K562 treated with DMSO at 1 percent for 12 hours (cell line): ENCODE results near the gene SAPCD2. TPM values are rescaled to one million over a fixed set of nuclear protein-coding genes. Genes with fewer than 3 reads are reported as not detected.

Source experiments
- total RNA-seq: library from RNA; unstranded; fragments of 300-600 nt; gene quantifications from 2 replicates; pipeline ENCODE4 v1.2.3, GENCODE V29; 2022; ENCODE audit not compliant: insufficient read depth

Gene SAPCD2, protein sequence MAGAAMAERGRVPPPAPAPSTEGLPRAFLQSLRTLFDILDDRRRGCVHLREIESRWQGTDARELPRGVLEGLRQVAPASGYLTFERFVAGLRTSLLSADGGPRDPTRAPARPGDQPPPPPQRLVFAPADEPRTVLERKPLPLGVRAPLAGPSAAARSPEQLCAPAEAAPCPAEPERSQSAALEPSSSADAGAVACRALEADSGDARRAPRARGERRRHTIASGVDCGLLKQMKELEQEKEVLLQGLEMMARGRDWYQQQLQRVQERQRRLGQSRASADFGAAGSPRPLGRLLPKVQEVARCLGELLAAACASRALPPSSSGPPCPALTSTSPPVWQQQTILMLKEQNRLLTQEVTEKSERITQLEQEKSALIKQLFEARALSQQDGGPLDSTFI
- total RNA-seq, result 17.4 and 28.8 TPM in 2 replicates

DNA sequence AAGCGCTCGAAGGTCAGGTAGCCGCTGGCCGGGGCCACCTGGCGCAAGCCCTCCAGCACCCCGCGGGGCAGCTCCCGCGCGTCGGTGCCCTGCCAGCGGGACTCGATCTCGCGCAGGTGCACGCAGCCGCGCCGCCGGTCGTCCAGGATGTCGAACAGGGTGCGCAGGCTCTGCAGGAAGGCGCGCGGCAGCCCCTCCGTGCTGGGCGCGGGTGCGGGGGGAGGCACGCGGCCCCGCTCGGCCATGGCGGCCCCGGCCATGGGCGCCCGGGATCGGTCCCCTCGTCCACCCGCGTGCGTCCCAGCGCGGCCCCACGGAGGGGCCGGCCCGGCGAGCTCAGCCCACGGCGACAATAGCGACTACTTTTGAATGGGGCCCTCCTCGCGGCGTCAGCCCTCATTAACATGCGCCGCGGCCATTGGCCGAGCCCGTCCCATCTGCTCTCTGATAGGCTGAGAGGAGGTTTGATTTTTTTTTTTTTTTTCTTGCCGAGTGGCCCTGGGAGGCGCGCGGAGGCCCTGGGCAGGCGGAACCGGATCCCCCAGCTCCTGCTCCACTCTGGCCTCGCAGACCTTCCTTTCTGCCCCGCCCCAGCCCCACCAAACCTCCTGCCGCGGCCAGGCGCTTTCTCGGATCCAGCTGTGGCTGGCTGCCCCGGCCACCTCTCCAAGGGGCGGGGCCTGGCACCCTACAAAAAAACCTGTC, at the start of gene SAPCD2:
TSS of gene SAPCD2 (minus strand) at position 357 of the 705 bp plus-strand sequence. CDS start at position 260, 97 bp downstream.

DNA sequence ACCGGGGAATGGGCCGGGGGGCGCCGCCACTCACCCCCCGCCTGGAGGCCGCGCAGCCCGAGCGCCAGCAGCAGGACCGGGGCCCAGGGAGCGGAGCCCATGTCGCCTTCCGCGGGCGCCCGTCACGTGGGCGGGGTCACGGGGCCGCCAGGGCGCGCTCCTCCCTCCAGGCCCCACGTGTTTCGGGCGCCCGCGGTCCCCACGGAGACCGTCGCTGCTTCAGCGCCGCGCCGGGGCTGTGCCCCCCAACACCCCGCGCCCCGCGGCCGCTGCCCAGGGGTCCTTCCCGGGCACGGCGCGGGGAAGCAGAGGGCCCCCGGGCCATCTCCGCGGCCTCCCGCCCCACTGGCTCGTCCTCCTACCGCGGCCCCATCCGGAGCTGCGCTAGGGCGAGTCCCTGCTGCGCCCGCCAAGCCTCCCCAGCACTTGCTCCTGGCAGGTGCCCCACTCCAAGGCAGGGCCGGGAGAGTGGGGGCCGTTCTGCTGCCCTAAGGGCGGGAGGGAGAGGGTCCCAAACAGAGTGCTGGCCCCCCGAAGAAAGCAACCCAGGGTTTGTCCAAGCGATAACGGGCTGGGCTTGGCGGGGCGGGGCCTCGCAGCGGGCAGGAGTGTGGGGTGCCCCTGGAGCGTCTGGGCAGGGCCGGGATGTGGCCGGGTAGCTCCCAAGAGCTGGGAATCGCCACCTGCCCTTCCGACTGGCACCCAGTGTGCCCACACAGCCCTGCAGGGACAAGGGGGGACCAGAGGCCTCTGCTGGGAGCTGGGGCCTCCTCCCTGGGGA, 44.4 kb upstream of the SAPCD2 start, which contains the start of gene DPP7:
TSS of gene DPP7 (minus strand) at position 121 of the 781 bp plus-strand sequence. CDS start at position 101, 20 bp downstream.

DNA sequence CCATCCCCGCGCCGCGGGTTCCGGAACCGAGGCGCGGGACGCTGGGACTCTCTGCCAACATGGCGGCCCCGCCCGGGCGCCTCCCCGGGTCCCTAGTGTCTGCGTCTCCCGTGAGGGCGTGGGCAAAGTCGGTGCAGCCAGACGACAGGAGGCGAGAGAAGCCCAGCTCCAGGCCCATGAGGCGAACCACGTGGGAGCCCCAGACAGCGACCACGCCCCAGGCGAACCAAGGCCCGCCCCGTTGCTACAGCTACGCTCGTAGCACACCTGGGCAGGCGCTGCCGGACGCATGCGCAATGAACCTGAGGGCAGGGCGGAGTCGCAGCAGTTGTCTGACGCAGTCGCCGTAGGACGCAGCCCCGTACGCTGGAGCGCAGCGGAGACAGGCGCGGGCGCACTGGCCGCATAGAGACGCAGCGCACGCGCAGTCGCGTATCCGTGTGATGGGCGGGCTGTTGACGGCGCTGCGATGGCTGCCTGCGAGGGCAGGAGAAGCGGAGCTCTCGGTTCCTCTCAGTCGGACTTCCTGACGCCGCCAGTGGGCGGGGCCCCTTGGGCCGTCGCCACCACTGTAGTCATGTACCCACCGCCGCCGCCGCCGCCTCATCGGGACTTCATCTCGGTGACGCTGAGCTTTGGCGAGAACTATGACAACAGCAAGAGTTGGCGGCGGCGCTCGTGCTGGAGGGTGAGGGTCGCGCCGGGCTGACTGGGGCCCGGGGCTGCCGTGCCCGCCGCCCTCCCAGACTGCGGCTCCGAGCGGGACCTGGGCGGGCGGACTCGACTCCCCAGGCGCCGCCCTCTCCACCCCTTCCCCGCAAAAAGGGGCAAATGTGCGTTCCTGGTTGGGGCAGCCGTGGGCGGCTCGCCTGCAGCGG, 16.4 kb upstream of the SAPCD2 start, which contains the start of gene MAN1B1:
TSS of gene MAN1B1 (plus strand) at position 455 of the 878 bp plus-strand sequence. CDS start at position 470, 15 bp downstream.

DNA sequence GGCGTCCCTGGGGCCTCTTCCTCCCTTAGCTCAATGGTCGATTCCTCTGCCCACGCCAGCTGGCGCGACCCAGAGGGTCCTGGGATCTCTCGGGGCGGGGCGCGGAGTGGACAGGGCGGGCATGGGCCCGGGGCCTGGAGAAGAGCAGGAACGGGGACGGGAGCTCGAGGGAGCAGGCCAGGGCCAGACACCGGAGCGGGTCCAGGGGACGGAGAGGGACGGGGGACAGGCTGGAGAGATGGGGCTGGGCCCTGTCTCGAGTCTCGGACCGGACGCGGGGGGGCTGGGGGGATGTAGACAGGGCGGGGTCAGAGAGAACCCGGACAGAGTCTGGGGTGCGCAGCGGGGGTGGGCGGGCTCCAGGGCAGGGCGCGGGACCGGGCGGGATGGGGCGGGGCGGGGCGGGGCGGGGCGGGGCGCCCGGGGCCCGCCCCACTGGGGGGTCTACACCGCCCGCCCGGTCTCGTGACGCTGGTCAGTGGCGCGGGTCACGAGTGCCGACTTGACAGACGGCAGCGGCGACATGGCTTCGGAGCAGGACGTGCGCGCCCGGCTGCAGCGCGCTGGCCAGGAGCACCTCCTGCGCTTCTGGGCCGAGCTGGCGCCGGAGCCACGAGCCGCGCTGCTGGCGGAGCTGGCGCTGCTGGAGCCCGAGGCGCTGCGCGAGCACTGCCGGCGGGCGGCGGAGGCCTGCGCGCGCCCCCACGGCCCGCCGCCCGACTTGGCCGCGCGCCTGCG, 6.8 kb upstream of the SAPCD2 start, which contains the start of gene UAP1L1:
TSS of gene UAP1L1 (plus strand) at position 508 of the 738 bp plus-strand sequence. CDS start at position 524, 16 bp downstream.

DNA sequence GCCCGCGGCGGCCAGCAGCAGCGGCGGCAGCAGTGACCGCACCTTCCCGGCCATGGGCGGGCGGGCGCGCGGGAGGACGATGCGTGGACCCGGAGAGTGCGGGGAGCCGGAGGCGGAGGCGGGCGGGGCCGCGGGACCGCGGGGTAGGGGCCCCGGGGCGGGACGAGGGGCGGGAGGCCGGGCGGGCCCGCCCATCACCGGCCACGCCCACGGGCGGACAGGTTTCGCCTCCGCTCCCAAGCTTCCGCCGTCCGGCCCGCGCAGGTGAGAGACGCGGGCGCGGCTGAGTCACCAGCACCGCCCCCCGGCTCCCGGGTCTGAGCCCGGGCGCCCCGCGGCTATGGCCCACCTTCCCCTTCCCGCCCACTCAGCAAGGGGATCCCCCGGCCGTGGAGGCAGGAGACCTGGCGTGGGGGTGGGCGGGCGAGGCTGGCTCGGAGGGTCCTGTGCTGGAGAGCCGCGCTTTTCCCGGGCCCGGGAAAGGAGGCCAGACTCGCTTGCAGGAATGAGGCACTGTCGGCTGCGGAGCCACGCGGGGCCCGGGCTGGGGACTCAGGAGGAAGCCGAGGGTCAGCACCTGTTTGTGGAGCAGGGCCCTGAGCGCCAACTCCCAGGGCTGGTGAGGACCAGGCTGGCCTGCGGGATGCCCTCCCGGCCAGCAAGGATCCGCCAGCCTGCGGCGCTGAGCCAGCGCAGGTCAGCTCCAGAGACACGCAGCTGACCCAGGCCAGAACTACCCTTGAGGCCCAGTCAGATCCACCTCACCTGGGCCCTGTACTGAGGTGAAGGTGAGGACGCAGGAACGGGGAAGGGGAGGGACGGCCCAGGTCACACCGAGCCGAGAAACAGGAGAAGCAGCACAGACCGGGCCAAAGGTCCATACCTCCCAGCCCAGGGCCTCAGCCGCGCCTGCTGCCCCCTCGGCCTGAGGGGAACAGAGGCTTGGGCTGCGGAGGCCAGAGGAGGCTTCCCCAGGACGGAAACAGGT, 16.1 kb downstream of the SAPCD2 start, which contains the start of gene ENTPD2:
TSS of gene ENTPD2 (minus strand) at position 118 of the 988 bp plus-strand sequence. CDS start at position 54, 64 bp downstream.

DNA sequence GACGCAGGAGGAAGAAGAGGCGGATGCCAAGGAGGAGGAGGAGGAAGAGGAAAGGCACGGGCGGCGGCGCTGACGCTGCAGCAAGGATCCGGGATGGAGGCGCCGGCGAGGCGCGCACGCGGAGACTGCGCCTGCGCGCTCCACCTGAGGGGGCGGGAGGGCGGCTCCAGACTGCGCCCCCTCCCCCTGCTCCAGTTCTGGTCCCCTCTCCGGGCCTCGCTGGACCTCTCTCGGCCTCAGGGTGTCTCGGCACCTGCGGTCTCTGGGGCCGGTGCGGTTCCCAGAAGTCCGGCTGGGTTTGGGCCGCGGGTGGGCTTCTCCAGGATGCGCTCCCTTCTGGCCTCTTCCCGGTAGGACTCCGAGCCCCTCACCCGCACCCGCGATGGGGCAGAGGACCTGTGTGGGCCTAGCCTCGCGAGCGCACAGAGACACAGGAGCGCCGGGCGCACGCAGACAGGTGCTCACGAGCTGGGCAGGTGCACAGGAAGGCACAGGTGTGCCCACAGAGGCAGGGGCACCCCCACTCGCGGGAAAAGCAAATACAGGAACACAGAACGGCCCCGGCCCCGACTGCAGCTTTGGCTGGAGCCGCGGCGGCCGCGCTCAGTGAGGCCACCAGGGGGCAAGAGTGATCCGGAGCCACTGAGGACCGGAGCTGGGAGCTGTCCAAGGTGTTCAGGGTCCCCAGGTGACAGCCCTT, 24.1 kb downstream of the SAPCD2 start, which contains the start of gene NPDC1:
TSS of gene NPDC1 (minus strand) at position 90 of the 700 bp plus-strand sequence. CDS start 188 bp downstream, outside the sequence.

DNA sequence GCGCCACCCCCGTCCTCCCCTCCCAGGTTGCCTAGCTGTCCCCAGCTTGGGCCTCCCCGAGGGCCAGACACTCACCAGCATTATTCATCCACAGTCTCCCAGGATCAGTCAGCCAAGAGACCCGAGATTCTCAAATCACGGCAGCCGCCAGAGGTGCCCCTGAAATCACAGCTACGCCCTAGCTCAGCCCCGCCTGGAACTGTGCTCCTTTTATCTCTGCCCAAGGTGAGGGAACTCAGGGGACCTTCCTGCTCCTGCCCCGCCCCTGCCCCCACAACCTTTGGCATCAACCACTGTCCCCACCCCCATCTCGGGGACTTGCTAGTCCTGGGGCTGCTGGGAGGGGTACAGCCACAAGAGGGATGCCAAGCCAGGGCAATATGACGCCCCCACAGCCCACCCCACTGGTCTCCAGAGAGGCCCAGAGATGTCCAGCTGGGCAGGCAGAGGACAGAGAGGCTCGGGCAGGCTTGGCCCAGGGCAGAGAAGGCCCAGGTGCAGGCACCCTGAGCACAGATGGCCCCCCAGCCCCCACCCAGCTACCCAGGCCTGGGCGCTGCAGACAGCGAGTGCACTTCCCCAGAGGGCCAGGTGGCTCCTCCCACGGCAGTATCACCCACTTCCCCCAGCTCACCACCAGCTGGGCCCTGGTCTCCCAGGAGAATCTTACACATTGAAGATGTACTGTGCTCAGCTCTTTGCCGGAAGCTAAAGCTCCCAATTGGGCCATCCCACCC, 38.3 kb downstream of the SAPCD2 start, which contains the start of gene FUT7:
TSS of gene FUT7 (minus strand) at position 185 of the 737 bp plus-strand sequence. CDS start at position 88, 97 bp downstream.

DNA sequence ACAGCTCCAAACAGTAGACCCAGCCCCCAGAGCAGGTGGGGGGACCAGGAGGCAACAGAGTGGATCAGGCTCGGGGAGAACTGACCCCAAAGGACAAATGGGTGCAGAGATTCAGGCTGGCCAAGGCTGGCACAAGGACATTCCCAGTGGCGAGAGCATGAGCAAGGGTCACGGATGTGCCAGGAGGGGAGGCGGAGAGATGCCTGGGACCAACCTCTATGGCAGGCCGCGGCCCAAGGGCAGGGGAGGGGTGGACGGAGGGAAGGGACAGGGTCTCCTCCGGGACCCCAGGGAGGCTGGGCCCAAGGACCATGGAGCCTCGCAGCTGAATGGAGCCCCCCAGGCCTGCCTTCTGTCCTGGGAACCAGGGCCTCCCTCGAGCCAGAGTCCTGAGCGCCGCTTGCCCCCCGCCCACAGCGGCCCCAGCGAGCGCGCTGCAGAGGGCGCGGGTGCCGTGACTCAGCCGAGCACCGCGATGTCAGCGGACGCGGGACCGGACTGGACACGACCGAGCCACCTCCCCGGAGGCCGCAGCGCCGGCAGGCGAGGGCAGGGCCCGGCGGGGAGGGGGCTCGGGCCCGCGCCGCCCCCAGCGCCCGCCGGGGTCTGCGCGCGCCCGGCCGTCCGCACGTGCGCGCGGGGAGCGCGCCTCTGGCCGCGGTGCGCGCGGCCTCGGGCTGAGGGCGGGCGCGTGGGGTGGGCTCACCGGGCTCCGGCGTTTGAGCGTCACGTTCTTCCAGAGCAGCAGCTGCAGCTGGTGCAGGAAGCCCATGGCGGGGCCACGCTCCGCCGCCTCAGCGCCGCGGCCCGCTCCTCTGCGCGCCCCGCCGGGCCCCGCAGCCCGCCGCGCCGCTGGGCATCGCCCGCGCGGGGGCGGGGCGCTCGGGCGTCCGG, 42.7 kb downstream of the SAPCD2 start, which contains the start of gene ABCA2:
TSS of gene ABCA2 (minus strand) at position 869 of the 894 bp plus-strand sequence. CDS start at position 772, 97 bp downstream.

Other genes with a start within 250 kb of the SAPCD2 start
- gene AJM1, start 228.1 kb downstream of the SAPCD2 start, total RNA-seq, result 6.5 and 14.3 TPM in 2 replicates
- gene PHPT1, start 221.1 kb downstream of the SAPCD2 start, total RNA-seq, result 119 and 244 TPM in 2 replicates
- 3.4 and 3.6 TPM in 2 replicates for gene MAMDC4, start 218.2 kb downstream of the SAPCD2 start, total RNA-seq
- gene EDF1, start 204.2 kb downstream of the SAPCD2 start, total RNA-seq, result 551 and 781 TPM in 2 replicates
- gene TRAF2, start 184.0 kb downstream of the SAPCD2 start, total RNA-seq, result 25.9 and 33.7 TPM in 2 replicates
- gene FBXW5, start 125.8 kb downstream of the SAPCD2 start, total RNA-seq, result 126 and 129 TPM in 2 replicates
- not detected in 2 replicates for gene C8G, start 125.3 kb downstream of the SAPCD2 start, total RNA-seq
- gene LCN12, start 118.3 kb downstream of the SAPCD2 start, total RNA-seq, result not detected in 2 replicates
- 12.3 and 16.0 TPM in 2 replicates for gene PTGDS, start 93.1 kb downstream of the SAPCD2 start, total RNA-seq
- gene LCNL1, start 87.6 kb downstream of the SAPCD2 start, total RNA-seq, result not detected in 2 replicates
- gene PAXX, start 78.1 kb downstream of the SAPCD2 start, total RNA-seq, result 91.4 and 99.8 TPM in 2 replicates
- gene CLIC3, start 74.0 kb downstream of the SAPCD2 start, total RNA-seq, result not detected in 2 replicates
- gene ABCA2, start 42.3 kb downstream of the SAPCD2 start, total RNA-seq, result 5.4 and 10.9 TPM in 2 replicates
- not detected in 2 replicates for gene FUT7, start 38.5 kb downstream of the SAPCD2 start, total RNA-seq
- 1.0 and 4.3 TPM in 2 replicates for gene NPDC1, start 24.4 kb downstream of the SAPCD2 start, total RNA-seq
- gene ENTPD2, start 16.5 kb downstream of the SAPCD2 start, total RNA-seq, result not detected in 2 replicates
- gene UAP1L1, start 7.0 kb upstream of the SAPCD2 start, total RNA-seq, result 5.9 and 8.8 TPM in 2 replicates
- 47.0 and 51.4 TPM in 2 replicates for gene MAN1B1, start 16.4 kb upstream of the SAPCD2 start, total RNA-seq
- 194 and 200 TPM in 2 replicates for gene DPP7, start 44.2 kb upstream of the SAPCD2 start, total RNA-seq
- 0.85 TPM in 1 of 2 replicates, not detected in the other for gene GRIN1, start 68.6 kb upstream of the SAPCD2 start, total RNA-seq
- gene LRRC26, start 99.5 kb upstream of the SAPCD2 start, total RNA-seq, result not detected in 2 replicates
- gene TMEM210, start 101.5 kb upstream of the SAPCD2 start, total RNA-seq, result not detected in 2 replicates
- 35.8 and 51.1 TPM in 2 replicates for gene ANAPC2, start 118.0 kb upstream of the SAPCD2 start, total RNA-seq
- 138 and 226 TPM in 2 replicates for gene SSNA1, start 118.1 kb upstream of the SAPCD2 start, total RNA-seq
- gene TPRN, start 130.2 kb upstream of the SAPCD2 start, total RNA-seq, result 23.4 and 26.9 TPM in 2 replicates
- 54.3 and 56.7 TPM in 2 replicates for gene TMEM203, start 135.1 kb upstream of the SAPCD2 start, total RNA-seq
- gene NDOR1, start 135.1 kb upstream of the SAPCD2 start, total RNA-seq, result 12.6 and 31.3 TPM in 2 replicates
- gene RNF208, start 151.7 kb upstream of the SAPCD2 start, total RNA-seq, result 7.4 and 10.2 TPM in 2 replicates
- 0.98 TPM in 1 of 2 replicates, not detected in the other for gene CYSRT1, start 154.6 kb upstream of the SAPCD2 start, total RNA-seq
- gene RNF224, start 156.9 kb upstream of the SAPCD2 start, total RNA-seq, result not detected in 2 replicates
- not detected in 2 replicates for gene SLC34A3, start 160.3 kb upstream of the SAPCD2 start, total RNA-seq
- gene TUBB4B, start 170.7 kb upstream of the SAPCD2 start, total RNA-seq, result 804 and 847 TPM in 2 replicates
- not detected in 2 replicates for gene STPG3, start 180.7 kb upstream of the SAPCD2 start, total RNA-seq
- gene NELFB, start 184.8 kb upstream of the SAPCD2 start, total RNA-seq, result 77.5 and 88.0 TPM in 2 replicates
- 52.4 and 66.1 TPM in 2 replicates for gene TOR4A, start 207.2 kb upstream of the SAPCD2 start, total RNA-seq
- gene NRARP, start 231.7 kb upstream of the SAPCD2 start, total RNA-seq, result 15.8 and 25.4 TPM in 2 replicates